ENCODE results near the gene RAPGEF6. TPM values are rescaled to one million over a fixed set of nuclear protein-coding genes. Genes with fewer than 3 reads are reported as not detected.

RAPGEF6 gene
- polyA plus RNA-seq, 1 donor from 2014 or later: 121 TPM

- H3K9me2 ChIP-seq (ENCODE audit: insufficient read depth, low read length): no peaks in the 10 kb centered on the region
- H3F3A ChIP-seq (ENCODE audit: insufficient read depth, low read length, poor library complexity, severe bottlenecking): no peaks in the 10 kb centered on the region
- H3K27ac ChIP-seq (ENCODE audit: low read length): no peak overlapping the region
- H3K27me3 ChIP-seq (ENCODE audit: insufficient read depth, low read depth, low read length): no peaks in the 10 kb centered on the region
- no peak overlapping the region for H3K4me3 ChIP-seq (ENCODE audit: low read length)
- peaks cover 7% of the 10 kb centered on the region for H3K36me3 ChIP-seq (ENCODE audit: insufficient read depth, low read length)
- H3K9ac ChIP-seq (ENCODE audit: low read length): no peak overlapping the region
- no peaks in the 10 kb centered on the region for H3K9me3 ChIP-seq (ENCODE audit: low read length)
- no peaks in the 10 kb centered on the region for H3K79me2 ChIP-seq (replicated peaks; ENCODE audit: insufficient read depth, low read length)
- H2AFZ ChIP-seq (ENCODE audit: low read depth, low read length): no peak overlapping the region
- H4K20me1 ChIP-seq (ENCODE audit: insufficient read depth): no peaks in the 10 kb centered on the region
- H3K4me2 ChIP-seq (ENCODE audit: low read length): no peak overlapping the region
- TF ChIP-seq TAF1 (IDR thresholded peaks at IDR 0.05; ENCODE audit: low read depth) (no peak), RAD21 (conservative IDR thresholded peaks at IDR 0.05) (no peak), SMC3 (conservative IDR thresholded peaks at IDR 0.05; ENCODE audit: poor library complexity) (no peak), MXI1 (conservative IDR thresholded peaks at IDR 0.05; ENCODE audit: poor library complexity, severe bottlenecking) (no peak), REST (IDR thresholded peaks at IDR 0.05; ENCODE audit: borderline replicate concordance) (no peak), EZH2 (IDR thresholded peaks at IDR 0.05; ENCODE audit: borderline replicate concordance, insufficient read depth, low read length, poor library complexity, severe bottlenecking) (no peak), POLR2AphosphoS5 (IDR thresholded peaks at IDR 0.05) (no peak), CTCF (IDR thresholded peaks at IDR 0.05; ENCODE audit: poor library complexity, severe bottlenecking) (no peak), EP300 (conservative IDR thresholded peaks at IDR 0.05; ENCODE audit: poor library complexity, severe bottlenecking) (no peak)
Observed at GRCh38 chr5:131389096-131389868, 245.7 kb downstream of the RAPGEF6 start.

GRCh38 chr5:131387255-131387654 is 247.8 kb downstream of the RAPGEF6 start:
- Histone ChIP-seq H4K20me1 (ENCODE audit: insufficient read depth) (no peaks in the 10 kb centered on the region), H3K9me3 (ENCODE audit: low read length) (no peaks in the 10 kb centered on the region), H3K9me2 (ENCODE audit: insufficient read depth, low read length) (no peaks in the 10 kb centered on the region), H3F3A (ENCODE audit: insufficient read depth, low read length, poor library complexity, severe bottlenecking) (no peaks in the 10 kb centered on the region), H3K9ac (ENCODE audit: low read length) (no peak overlapping the region), H3K27me3 (ENCODE audit: insufficient read depth, low read depth, low read length) (no peaks in the 10 kb centered on the region), H3K4me3 (ENCODE audit: low read length) (no peak overlapping the region), H2AFZ (ENCODE audit: low read depth, low read length) (no peak overlapping the region), H3K27ac (ENCODE audit: low read length) (no peak overlapping the region), H3K4me2 (ENCODE audit: low read length) (no peak overlapping the region), H3K36me3 (ENCODE audit: insufficient read depth, low read length) (peaks cover 7% of the 10 kb centered on the region), H3K79me2 (replicated peaks; ENCODE audit: insufficient read depth, low read length) (no peaks in the 10 kb centered on the region)
- TF ChIP-seq MXI1 (conservative IDR thresholded peaks at IDR 0.05; ENCODE audit: poor library complexity, severe bottlenecking): no peak
- no peak for TF ChIP-seq TAF1 (IDR thresholded peaks at IDR 0.05; ENCODE audit: low read depth)
- TF ChIP-seq RAD21 (conservative IDR thresholded peaks at IDR 0.05): no peak
- TF ChIP-seq EZH2 (IDR thresholded peaks at IDR 0.05; ENCODE audit: borderline replicate concordance, insufficient read depth, low read length, poor library complexity, severe bottlenecking): no peak
- no peak for TF ChIP-seq EP300 (conservative IDR thresholded peaks at IDR 0.05; ENCODE audit: poor library complexity, severe bottlenecking)
- TF ChIP-seq SMC3 (conservative IDR thresholded peaks at IDR 0.05; ENCODE audit: poor library complexity): no peak
- no peak for TF ChIP-seq REST (IDR thresholded peaks at IDR 0.05; ENCODE audit: borderline replicate concordance)
- no peak for TF ChIP-seq CTCF (IDR thresholded peaks at IDR 0.05; ENCODE audit: poor library complexity, severe bottlenecking)
- TF ChIP-seq POLR2AphosphoS5 (IDR thresholded peaks at IDR 0.05): no peak

All from neural cell (in vitro differentiated cells).